GM18519 (cell line): Measurements from ENCODE around the gene GAS7.
"Not testable (repeated sequence)": the region's sequence is repeated elsewhere in the genome, so short reads cannot be mapped to it uniquely, and the experiment has no call there.

ENCODE experiments used
- ATAC-seq: cut with Tn5 transposase; IDR thresholded peaks from one replicate; pipeline ENCODE4 v1.9.1; 2021; ENCODE audit warnings: mild to moderate bottlenecking, moderate library complexity; ENCODE audit not compliant: unreplicated experiment, low FRiP score

GAS7 gene

DNA sequence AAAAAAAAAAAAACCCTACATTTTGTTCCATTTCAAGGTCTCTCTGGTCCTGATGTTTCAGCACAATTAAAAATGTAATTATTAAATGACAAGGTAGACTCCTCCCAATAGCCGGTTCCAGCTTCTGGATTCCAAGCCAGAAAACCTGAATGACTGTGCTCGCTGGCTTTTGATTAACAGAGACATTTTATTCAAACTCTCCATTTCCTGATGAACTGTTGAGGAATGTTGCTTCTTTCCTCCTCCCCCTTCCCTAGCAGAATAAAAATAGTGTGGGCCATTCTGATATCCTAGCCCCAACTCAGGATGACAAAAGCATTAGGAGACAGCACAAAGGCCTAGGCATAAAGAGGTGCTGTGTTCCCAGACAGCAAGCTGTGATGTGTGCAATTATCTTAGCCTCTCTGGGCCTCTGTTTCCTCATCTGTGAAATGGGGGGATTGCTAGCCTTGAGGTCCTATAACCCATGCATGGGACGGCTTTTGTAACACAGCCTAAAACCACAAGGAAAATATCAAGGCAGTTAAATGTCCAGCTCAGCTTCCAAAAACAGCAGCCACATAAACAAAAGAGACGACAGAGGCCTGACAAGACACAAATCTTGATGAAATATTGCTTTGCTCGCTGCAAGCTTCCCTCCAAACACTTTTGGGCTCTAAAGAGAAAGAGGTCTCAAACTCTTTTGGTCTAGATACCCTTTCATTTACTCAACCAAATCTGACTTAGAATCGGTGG is 166.1 kb downstream of the GAS7 start:
- no peak for ATAC-seq

DNA sequence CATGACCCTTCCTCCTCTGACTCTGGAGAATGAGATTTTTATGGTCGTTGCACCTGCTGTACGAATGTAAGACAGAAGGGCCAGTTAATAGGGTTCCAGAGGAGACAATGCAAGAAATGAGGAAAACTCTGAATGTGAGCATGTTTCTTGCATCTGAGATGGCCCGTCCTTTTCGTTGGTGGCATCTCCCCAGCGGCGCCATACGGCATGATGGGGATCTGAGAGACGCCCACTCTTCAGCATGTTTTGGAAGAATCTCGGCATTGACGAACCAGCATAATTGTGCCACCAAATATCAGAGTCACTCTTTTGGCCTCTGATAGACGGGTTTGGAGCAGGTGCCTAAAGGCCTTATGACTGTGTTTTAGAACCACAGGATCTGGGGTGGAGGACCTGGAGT is 166.8 kb downstream of the GAS7 start:
- no peak for ATAC-seq

DNA sequence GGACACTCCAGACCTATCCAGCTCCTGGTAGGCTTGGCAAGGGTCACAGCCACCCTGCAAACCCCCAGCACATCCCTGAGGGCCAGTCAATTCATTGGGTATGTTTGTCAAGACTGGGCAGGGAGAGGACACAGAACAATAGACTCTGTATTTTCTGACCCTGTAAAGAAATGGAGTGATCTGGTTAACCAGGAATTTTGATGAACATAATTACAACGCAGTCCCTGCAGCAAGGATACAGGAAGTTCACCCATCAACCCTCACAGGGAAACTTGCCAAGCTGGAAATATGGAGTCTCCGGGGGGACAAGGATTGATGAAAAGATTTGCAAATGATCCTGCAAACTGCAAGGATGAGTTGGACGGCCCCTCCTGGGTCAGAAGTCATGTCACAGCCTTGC is 167.3 kb downstream of the GAS7 start:
- no peak for ATAC-seq

DNA sequence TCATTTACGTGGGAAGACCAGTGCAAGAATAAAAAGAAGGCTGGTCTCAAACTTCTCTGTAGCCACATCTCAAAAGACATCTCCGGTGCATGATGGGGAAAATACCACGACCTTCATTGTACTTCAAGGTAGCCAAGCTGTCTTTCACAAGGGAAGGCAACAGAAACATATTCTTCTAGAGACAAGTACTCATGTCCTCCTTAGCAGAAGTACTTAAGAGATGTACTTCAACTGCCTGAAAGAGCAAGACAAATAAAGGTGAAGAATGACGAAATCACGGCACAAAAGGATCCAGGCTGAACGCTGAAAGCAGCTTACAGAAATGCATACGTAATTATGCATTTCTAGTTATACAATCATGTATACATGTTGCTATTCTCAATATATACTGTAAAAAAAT is 169.3 kb downstream of the GAS7 start:
- no peak for ATAC-seq

DNA sequence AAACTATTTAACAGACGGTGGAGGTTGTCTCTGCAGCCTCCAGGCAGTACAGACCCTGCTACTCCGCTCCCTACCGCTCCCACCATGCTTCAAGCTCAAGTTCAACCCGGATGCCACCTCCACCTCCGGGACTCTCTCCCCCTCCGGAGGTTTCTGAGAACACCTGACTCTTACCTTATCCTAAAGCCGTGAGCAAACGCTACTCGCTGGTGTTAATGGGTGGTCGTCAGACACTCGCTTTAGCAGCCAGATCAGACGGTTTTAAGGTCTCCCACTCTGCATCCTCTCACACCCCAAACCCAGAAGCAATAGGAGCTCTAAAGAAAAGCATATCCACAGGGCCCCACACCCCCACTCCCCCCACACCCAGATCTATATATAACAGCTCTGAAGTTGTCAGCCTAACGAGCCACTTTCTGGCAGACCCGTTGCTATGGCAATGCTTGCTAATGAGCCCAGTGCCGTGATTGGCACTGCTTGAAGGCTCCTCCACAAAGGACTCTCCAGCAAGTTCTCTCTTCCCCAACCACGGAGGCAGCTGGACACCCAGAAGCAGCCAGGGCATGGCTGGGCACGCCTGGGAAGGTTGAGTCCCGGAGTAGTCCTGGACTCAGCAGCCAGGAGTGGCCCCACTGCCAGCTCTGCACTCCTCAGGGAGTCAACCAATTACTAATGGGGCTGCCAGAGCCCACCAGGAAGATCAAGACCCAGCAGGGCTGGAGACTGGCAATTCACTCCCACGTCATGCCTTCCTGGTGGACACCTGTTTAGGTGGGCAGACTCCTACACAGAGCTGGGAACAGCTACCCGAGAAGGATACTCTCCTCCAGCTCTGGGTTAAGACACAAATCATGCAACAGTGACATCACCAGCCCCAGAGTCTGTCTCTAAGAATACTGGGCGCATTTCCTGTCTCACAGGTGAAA is 172.2 kb downstream of the GAS7 start:
- no peak for ATAC-seq

DNA sequence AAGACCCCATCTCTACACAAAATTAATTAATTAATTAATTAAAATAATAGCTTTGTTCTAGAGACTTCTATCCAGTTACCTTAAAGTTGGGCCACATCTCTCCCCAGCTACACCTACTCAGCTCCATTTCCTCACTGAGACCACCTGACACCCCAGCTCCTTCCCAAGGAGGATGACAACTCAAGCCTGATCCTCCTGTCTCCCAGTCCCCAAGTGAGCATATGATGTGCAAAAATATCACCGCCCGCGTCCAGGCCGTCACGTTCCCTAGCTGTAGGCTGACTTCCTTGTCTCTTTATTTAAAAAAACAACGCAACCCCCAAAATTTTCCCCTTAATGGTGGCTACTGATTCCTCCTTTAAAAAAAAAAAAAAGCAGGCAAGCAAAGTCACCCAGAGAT is 173.2 kb downstream of the GAS7 start:
- ATAC-seq = no peak

DNA sequence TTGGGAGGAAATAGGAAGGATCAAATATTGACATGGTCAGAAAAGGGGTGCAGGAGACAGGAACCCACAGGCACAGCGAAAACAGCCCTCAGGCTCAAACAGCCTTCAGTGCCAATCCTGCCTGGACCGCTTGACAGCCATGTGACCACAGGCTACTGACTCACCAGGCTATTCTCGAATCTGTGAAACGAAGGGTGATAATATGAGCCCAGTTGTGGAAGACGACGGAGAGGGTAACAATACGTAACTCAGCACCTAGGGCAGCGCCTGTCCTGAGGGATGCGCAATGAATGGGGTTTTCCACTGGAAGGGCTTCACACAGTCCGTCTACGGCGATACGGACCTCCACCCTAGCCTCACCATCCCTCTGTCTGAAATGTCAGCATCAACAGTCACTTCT is 176.0 kb downstream of the GAS7 start:
- no peak for ATAC-seq

DNA sequence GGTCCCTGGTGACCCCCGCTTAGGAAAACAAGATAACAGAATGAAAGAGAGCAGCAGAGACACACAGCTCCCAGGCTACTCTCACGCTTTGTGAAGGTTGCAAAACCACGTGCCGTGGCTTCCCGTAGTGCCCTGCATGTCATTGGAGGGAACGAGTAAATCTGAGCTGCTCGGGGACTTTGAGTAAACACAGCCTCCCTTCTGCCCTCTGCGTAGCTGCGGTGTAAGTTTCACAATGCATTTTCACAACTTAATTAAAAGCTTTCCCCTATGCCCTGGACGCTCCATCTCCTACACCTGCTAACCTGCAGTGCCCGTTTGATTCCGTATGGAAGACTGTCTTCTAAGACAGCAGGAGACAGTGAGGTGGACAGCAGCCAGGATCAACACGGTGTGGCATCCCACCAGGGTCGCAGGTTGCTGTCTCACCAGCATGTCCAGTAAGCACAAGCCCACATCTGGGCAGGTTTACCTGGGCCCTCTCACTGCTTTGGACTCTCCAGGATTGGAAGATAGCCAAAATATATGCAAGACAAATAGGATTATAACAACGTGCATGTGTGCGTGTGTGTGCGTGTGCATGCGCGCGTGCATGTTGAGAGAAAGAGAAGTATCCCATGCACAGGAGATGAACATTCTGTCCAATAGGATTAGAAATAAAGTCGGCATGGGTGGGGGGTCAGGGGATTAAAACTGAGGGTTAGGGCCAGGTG is 177.0 kb downstream of the GAS7 start:
- ATAC-seq = no peak

DNA sequence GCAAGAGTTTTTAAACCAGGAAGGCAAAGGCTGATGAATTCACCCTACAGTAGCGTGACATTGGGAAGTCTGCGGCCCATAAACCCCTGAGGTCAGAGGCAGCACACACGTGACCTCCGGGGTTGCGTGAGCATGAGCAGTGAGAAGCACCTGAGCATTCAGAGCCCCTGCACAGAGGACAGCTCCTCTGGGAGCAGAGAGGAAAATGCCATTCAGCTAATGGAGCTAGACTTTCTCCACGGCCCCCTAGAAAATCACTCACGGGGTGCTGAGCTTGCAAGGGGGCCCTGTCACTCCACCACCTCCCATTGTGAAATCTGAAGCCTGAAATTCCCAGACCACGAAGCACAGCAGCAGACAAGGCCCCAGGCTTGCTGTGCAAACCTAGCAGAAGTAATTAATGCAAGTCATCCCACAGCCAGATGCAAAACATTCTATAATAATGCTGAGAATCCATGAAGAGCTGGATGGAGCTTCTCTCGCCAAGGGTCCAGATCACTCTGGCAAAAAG is 178.4 kb downstream of the GAS7 start:
- ATAC-seq = no peak

DNA sequence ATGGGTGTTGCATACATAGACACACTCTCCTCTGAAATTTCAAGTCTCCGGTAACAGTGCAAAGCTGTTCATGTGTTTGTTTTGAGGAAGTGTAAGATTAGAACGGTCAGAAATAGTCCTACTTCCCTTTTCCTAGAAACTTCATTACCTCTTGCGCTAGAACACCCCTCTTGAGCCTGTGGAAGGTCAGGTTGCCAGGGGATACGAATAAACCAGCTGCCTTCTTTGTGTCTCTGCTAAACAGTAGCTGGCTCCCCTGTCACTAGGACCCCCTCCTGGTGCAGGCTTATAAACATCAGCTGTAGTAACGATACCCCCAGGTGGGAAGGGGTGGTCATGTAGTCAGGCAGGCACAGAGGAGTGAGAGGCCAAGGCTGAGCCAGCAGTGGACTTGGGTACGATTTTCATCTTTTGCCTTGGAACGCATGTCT is 179.9 kb downstream of the GAS7 start:
- peak; percentile 46 for ATAC-seq

DNA sequence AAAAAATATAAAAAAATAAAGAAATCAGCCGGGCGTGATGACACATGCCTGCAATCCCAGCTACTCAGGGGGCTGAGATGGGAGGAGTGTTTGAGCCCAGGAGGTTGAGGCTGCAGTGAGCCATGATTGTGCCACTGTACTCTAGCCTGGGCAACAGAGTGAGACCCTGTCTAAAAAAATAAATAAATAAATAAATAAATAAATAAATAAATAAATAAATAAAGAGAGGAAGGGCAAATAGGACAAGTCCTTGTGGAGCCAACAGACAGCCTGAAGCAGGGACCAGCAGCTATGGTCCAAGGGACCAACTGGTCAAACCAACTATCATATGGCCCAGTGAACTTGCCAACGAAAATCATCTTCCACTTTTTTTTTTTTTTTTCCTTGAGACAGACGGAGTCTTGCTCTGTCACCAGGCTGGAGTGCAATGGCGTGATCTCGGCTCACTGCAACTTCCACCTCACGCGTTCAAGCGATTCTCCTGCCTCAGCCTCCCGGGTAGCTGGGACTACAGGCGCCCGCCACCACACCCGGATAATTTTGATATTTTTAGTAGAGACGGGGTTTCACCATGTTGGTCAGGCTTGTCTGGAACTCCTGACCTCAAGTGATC is 181.3 kb downstream of the GAS7 start:
- ATAC-seq = not testable (repeated sequence)

DNA sequence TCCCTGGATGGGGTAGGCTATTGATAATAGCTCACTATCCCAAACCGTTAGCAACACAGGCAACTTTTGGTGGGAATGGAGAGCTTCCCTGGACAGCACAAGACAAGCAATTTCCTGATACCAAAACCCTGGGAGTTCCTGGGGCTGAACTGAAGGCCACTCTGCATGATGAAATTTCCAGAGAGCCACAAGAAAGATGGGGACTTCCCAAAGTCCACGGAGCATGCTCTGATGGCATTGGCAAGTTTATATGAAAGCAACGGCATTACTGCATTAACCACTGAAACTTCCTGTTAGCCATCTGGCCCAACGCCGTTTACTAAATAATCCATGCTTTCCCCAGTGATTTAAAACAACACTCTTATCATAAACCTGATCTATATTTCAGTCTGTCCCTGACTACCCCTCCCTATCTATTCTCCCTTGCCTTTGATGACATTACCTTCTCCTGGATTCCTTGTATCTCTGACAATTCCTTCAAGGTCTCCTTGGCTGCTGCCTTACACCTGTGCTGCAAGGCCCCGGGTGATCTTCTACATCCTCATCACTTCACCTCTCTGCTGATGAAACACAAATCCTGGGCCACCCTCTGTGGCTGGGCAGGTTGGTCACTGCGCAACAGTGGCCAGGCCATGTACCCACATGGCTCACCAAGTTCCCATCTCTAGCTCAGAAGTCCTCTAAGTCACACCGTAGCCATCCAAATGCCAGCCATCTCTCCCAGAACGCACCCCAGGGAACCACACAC is 184.9 kb downstream of the GAS7 start:
- ATAC-seq = peak; percentile 59

DNA sequence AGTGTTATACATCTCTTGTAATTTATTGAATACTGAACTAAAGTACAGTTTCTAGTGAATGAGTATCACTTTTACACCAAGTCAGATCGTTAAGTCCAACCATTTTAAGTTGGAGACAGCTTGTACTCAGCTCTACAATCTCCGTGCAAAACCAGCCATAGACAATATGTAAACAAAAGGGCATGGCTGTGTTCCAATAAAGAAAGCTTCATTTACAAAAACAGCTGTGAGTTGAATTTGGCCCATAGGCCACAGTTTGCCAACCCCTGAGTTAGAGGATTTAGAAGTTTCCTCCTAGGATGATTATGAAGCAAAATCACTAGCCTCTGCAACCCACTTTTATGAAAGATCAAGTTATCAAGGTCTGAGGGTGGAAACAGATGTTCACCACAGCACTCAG is 187.7 kb downstream of the GAS7 start:
- no peak for ATAC-seq

DNA sequence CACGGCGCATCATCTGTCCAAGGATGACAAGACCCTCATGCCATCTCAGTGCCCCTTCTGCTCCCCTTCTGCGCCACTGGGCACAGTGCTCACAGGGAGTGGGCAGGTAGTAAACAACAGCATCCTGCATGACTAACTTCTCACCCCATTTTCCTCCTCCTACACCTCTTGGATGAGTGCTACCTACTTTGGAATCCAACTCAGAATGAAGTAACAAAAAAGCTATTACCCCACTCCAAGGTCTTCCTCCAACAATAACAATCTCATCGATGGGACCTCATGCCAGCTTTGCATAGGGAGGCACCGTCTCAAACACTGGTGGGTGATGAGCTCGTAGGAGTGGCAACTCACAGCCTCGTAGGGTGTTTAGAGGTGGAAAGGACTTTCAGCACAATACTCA is 194.7 kb downstream of the GAS7 start:
- no peak for ATAC-seq

DNA sequence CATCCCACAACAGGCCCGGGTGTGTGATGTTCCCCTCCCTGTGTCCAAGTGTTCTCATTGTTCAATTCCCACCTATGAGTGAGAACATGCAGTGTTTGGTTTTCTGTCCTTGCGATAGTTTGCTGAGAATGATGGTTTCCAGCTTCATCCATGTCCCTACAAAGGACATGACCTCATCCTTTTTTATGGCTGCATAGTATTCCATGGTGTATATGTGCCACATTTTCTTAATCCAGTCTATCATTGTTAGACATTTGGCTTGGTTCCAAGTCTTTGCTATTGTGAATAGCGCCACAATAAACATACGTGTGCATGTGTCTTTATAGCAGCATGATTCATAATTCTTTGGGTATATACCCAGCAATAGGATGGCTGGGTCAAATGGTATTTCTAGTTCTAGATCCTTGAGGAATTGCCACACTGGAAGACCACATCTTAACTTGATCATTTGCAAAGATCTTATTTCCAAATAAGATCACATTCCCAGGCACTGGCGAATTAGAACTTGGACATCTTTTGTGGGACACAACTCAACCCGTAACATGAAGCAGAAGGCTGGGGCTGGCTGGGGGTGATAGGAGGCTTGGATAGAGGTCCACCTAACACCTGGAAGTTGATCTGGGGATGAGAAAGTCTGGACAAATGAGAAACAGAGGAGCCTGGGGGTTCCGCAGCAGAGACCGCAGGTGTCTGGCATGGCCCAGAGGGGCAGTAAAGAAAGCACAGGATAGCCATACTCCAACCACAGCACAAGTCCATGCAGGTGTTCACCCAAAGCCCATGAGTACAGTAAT is 195.6 kb downstream of the GAS7 start:
- ATAC-seq = not testable (repeated sequence)

DNA sequence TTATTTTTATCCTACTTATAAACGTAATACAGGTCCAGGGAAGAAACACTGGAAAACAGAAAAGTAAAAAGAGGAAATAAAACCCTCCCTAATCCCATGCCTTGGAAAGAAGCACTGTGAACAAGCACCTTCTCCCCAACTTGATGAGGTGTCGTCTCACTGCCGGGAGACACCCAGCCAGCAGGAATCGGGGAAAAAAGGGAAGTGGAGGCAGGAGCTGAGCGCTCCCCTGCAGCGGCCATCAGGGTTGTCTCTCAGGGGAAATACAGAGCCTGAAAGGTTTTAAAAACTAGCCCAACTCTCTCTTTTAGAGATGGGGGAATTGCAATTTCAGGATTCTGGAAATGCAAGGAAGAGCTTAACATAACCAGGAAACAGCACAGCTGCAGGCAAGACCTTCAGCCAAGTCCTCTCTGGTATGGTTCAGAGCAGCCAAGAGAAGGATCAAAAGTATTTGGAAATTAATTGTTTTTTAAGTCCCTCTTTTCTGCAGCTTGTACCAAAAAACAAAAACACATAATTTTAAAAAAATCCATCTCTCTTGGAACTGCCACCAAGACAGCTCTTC is 197.0 kb downstream of the GAS7 start:
- ATAC-seq = no peak

DNA sequence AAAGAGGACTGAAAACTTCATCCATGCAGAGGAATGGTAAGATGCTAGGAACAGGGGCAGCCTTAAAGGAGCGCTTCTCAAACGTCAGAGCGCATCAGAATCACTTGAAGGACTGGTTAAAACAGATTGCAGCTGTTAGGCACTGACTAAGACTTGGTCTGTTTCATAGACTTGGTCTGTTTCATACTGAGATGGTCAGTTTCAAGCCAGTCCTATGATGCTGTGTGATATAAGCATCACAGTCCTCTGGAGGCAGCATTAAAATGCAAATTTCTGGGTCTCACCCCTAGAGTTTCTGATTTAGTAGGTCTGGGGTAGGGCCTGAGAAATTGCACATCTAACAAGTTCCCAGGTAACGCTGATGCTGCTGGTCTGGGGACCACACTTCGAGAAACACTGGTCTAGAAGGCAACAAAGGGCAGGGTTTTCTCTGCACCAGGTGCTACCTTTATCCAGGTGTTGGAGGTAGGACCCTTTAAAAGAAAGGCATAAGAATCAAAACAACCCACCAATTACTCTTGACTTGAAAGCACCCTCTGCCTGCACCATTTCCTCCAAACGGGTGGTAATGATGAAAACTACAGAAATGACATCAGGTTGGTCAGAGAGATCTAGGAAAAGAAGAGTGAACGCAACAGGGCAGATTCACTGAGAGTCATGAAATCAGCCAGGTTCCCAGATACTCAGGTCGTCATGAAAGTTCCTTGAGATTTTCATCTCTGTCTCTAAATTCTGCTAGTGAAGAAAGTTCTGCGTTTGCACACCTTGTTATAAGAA is 198.3 kb downstream of the GAS7 start:
- ATAC-seq = no peak

DNA sequence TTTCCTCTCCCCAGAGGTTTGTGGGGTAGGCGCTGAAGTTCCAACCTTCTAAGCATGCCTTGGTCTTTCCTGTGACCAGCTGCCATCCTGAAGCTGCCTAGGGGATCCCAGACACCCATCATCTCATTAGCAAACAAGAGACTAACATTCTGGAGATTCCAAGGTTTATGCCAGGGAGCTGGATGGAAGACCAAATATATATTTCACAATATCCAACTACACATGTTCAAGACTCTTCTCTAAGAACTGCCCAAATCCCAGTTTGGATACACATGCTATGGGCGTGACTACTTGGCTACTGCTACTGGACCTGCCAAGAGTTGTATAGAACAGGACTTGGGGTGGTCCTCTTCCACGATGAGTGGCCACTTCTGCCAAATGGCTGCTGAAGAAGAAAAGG is 200.3 kb downstream of the GAS7 start:
- ATAC-seq = no peak
